ENCODE data around the gene NPC1.

DNA sequence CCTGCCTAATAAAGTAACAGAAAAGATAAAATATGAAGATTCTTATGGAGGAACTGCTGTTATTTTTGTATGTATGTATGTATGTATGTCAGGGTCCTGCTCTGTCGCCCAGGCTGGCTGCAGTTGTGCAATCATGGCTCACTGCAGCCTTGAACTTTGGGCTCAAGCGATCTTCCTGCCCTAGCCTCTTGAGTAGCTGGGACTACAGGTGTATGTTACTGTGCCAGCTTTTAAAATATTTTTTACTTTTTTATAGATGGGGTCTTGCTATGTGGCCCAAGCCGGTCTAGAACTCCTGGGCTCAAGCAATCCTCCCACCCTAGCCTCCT is 49.7 kb upstream of the NPC1 start:
- TF ChIP-seq, protein P1, sequence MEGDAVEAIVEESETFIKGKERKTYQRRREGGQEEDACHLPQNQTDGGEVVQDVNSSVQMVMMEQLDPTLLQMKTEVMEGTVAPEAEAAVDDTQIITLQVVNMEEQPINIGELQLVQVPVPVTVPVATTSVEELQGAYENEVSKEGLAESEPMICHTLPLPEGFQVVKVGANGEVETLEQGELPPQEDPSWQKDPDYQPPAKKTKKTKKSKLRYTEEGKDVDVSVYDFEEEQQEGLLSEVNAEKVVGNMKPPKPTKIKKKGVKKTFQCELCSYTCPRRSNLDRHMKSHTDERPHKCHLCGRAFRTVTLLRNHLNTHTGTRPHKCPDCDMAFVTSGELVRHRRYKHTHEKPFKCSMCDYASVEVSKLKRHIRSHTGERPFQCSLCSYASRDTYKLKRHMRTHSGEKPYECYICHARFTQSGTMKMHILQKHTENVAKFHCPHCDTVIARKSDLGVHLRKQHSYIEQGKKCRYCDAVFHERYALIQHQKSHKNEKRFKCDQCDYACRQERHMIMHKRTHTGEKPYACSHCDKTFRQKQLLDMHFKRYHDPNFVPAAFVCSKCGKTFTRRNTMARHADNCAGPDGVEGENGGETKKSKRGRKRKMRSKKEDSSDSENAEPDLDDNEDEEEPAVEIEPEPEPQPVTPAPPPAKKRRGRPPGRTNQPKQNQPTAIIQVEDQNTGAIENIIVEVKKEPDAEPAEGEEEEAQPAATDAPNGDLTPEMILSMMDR (optimal IDR thresholded peaks at IDR 0.05 in 1 of 3, IDR thresholded peaks at IDR 0.05 in 1 of 3, conservative IDR thresholded peaks at IDR 0.05 in 1 of 3; ENCODE audit: extremely low read depth in 1 of 3, insufficient read depth in 2 of 3, low read length in 3 of 3) = no peak
- TF ChIP-seq EZH2 (IDR thresholded peaks at IDR 0.05; ENCODE audit: low read length) = no peak
